GM18870 (cell line): ENCODE measurements around the gene HERC6.
"Not testable (repeated sequence)": the region's sequence is repeated elsewhere in the genome, so short reads cannot be mapped to it uniquely, and the experiment has no call there.

Experiments
- ATAC-seq: cut with Tn5 transposase; IDR thresholded peaks from one replicate; pipeline ENCODE4 v1.9.1; 2021; ENCODE audit warnings: moderate library complexity; ENCODE audit not compliant: unreplicated experiment

The HERC6 gene

GRCh38 chr4:88378691-88379559, at the start of gene HERC6:
Gene HERC6, plus strand, starts transcription at chr4:88378852. Its CDS starts 70 bp downstream, at chr4:88378922.
- ATAC-seq = peak; percentile 73

DNA sequence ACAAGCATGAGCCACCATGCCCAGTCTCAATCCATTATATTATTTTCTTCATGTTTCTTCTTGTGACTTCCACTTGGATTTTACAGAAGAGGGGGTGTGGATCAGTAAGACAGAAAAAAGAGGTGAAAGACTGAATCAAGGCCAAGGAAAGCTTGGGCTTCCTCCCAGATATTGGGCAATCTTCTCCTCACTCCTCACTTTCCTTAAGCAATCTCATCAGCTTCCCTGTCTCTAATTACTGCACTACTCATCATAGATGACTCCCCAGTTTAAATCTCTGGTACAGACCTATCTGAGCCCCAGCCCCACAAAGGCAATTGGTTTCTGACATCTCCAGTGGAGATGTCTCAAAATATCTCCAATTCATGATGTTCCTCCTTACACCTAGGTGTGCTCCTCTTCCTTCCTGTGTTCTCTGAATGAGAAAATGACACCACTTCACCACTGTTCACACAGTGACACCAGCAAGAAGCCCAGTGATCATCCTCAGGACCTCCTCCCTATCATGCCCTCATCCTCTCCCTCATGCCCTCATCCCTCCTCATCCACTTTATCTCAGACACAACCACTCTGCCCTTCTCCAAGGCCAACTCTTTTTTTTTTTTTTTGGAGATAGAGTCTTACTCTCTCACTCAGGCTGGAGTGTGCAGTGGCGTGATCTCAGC, 44.8 kb upstream of the HERC6 start:
- ATAC-seq = no peak

DNA sequence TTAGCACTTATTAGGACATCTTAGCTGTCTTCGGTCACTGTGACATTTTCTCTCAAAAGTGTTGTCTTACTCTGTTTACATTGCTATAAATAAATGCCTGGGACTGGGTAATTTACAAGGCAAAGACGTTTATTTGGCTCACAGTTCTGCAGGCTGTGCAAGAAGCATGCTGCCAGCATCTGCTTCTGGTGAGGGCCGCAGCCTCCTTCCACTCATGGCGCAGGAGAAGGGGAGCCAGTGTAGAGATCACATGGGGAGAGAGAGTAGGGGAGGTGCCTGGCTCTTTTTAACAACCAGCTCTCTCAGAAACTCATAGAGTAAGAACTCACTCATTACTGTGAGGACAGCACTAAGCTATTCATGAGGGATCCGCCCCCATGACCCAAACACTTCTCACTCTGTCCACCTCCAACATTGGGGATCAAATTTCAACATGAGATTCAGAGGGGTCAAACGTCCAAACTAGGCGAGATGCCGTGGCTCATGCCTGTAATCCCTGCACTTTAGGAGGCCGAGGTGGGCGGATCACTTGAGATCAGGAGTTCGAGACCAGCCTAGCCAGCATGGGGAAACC, 43.5 kb upstream of the HERC6 start:
- no peak for ATAC-seq

DNA sequence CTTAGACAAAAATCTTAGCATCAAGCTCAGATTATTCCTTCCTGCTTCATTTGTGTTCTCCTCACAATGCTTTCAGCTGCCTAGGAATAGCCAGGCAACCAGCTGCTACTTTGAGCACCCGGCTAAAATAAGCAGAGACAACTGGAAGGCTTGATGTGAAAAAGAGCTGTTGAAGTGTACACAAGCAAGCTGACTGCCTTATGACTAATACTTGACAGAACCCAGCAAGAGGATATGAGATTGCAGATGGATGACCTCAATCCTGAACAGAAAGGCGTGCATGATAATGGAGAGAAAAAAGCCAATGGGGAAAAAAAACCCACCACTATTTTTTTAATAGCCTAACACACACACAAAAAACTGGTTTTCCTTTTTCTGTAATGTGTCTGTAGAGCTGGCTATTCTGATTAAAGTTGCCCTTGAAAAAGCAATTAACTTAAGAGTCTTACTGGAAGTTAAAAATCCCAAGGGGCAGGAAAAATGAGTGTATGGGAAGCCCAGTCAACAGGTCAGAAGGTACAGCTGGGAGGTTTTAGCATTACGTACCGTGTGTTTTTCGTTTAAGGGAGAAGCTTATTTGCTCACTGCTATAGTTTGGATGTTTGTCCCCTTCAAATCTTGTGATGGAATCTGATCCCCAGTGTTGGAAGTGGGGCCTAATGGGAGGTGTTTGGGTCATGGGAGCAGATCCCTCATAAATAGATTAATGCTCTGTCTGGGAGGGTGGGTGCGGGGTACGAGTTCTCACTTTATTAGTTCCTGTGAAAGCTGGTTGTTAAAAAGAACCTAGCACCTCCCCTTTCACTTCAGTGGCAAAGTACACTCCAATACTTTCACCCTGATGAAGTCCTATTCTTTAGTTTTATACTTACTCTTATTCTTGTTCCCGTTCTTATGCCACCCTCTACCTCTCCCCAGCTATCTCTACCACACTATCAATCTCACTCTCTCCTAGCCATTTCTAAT, 37.1 kb upstream of the HERC6 start:
- no peak for ATAC-seq

DNA sequence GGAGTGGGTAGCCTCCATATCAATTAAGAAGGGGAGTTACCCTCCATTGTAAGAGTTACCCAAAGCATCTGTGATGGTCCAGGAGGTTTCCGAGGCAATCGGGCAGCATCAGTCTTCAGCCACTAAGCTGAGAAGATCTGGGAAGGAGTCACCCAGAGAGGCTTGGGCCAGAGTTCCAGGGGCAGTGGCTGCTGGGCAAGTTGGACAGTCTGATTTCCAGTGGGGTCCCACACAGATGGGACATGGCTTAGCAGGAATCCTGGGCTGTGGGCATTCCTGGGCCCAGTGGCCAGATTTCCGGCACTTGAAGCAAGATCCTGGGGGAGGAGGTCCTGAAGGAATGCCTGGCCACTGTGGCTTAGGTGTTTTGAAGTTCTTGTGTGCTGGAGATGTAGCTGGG, 31.8 kb upstream of the HERC6 start:
- not testable (repeated sequence) for ATAC-seq

GRCh38 chr4:88348761-88349160, 29.9 kb upstream of the HERC6 start:
- ATAC-seq = not testable (repeated sequence)

GRCh38 chr4:88350786-88351185, 27.9 kb upstream of the HERC6 start:
- ATAC-seq = no peak

GRCh38 chr4:88352062-88352740, 26.5 kb upstream of the HERC6 start:
- no peak for ATAC-seq

- ATAC-seq = no peak
Measured at GRCh38 chr4:88353324-88353723, 25.3 kb upstream of the HERC6 start.

DNA sequence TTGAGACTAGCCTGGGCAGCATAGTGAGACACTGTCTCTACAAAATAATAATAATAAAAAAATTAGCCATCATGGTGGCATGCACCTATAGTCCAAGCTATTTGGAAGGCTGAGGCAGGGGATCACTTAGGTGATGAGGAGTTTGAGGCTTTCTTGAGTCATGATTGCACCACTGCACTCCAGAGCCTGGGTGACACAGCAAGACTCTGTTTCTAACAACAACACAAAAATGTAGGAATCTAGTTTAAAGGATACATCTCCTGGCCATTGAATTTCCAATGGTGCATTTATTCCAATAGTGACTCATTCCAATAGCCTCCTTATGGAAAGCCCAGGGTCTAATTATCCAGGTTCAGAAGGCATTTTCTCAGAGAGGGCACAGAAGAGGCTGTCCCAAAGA, 21.9 kb upstream of the HERC6 start:
- no peak for ATAC-seq

DNA sequence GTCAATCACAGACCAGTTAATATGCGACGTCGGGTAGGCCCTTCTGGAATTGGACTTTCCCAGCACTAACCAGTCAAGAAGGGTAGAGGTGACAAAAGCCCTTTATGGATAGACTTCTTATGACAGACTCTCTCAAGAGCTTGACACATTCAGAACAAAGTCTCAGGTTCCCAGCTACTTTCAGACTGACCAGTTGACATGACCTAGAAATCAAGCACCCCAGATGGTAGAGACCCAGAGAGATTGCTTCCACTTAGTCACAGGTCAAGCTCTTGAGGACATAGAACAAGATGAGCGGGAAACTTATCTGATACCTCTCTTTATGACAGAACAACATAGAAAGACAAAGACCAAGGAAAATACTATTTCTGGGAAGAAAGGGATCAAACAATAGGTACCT, 21.4 kb upstream of the HERC6 start:
- ATAC-seq = no peak

- ATAC-seq = no peak
Measured at GRCh38 chr4:88359558-88359957, 19.1 kb upstream of the HERC6 start.

GRCh38 chr4:88360256-88360655, 18.4 kb upstream of the HERC6 start:
- no peak for ATAC-seq

DNA sequence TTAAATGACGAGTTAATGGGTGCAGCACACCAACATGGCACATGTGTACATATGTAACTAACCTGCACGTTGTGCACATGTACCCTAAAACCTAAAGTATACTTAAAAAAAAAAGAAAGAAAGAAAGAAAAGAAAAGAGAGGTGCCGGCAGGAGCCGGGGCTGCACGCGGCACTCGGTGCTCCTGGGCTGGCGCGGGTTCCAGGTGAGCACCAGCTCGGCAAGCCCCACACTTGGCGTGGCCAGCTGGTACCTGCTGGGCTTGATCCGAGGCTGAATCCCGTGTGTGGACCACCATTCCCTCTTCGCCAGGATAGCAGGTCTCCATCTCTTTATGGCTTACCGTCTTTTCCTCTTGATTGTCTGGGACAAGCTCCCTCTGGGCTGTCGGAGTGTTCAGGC, 17.9 kb upstream of the HERC6 start:
- ATAC-seq = no peak

DNA sequence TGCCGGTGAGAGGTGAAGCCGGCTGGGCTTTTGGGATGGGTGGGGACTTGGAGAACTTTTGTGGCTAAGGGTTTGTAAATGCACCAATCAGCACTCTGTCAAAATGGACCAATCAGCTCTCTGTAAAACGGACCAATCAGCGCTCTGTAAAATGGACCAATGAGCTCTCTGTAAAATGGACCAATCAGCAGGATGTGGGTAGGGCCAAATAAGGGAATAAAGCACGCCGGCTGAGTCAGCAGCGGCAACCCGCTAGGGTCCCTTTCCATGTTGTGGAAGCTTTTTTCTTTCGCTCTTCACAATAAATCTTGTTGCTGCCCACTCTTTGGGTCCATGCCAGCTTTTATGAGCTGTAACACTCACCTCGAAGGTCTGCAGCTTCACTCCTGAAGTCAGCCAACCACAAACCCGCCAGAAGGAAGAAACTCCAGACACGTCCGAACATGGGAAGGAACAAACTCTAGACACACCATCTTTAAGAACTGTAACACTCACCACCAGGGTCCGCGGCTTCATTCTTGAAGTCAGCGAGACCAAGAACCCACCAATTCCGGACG, 17.4 kb upstream of the HERC6 start:
- not testable (repeated sequence) for ATAC-seq

- no peak for ATAC-seq
Measured at GRCh38 chr4:88366460-88366859, 12.2 kb upstream of the HERC6 start.

DNA sequence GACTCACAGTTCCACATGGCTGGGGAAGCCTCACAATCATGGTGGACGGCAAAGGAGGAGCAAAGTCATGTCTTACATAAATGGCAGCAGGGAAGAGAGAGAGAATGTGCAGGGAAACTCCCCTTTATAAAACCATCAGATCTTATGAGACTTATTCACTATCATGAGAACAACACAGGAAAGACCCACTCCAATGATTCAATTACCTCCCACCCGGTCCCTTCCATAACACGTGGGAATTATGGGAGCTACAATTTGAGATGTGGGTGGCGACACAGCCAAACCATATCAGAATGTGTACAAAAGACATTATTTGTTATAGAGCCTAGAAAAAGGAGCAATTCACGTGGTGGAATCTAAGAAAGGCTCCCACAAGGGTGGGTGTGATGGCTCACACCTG, 10.8 kb upstream of the HERC6 start:
- ATAC-seq = no peak

- ATAC-seq = not testable (repeated sequence)
Measured at GRCh38 chr4:88369180-88369812, 9.4 kb upstream of the HERC6 start.

- no peak for ATAC-seq
Measured at GRCh38 chr4:88381123-88381522, 2.5 kb downstream of the HERC6 start.
